ENCODE results near the gene LRRC74B.

- TF ChIP-seq, protein P1, sequence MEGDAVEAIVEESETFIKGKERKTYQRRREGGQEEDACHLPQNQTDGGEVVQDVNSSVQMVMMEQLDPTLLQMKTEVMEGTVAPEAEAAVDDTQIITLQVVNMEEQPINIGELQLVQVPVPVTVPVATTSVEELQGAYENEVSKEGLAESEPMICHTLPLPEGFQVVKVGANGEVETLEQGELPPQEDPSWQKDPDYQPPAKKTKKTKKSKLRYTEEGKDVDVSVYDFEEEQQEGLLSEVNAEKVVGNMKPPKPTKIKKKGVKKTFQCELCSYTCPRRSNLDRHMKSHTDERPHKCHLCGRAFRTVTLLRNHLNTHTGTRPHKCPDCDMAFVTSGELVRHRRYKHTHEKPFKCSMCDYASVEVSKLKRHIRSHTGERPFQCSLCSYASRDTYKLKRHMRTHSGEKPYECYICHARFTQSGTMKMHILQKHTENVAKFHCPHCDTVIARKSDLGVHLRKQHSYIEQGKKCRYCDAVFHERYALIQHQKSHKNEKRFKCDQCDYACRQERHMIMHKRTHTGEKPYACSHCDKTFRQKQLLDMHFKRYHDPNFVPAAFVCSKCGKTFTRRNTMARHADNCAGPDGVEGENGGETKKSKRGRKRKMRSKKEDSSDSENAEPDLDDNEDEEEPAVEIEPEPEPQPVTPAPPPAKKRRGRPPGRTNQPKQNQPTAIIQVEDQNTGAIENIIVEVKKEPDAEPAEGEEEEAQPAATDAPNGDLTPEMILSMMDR (IDR thresholded peaks at IDR 0.05) = no peak
- no peak for TF ChIP-seq POLR2A (IDR thresholded peaks at IDR 0.05)
- no peak for TF ChIP-seq POLR2AphosphoS5 (IDR thresholded peaks at IDR 0.05)
- no peak for TF ChIP-seq EP300 (IDR thresholded peaks at IDR 0.05)
These were observed 1.7 kb upstream of the LRRC74B start for GRCh38 chr22:21043860-21044535.

All from suprapubic skin (tissue), 4 donors.